Astrocyte (in vitro differentiated cells and primary cell): ENCODE measurements around the gene NR3C1.

ENCODE experiments used
- CTCF ChIP-seq: IDR thresholded peaks from 2 replicates; pipeline ENCODE4 v1.5.1; 2011; ENCODE audit warnings: low read depth, mild to moderate bottlenecking, inconsistent platforms, low read length, moderate library complexity; ENCODE audit not compliant: insufficient read depth
- EZH2 ChIP-seq: IDR thresholded peaks from 2 replicates; pipeline ENCODE4 v1.6.1; 2012; ENCODE audit warnings: mild to moderate bottlenecking, low read length, inconsistent platforms; ENCODE audit not compliant: insufficient read depth

GRCh38 chr5:143432658-143433239 lies 29.3 kb upstream of the NR3C1 start:
- no peak for TF ChIP-seq EZH2
- TF ChIP-seq CTCF: no peak
